Fibroblast of lung (primary cell): Measurements from ENCODE around the gene CPSF3. TPM values are rescaled to one million over a fixed set of nuclear protein-coding genes. Genes with fewer than 3 reads are reported as not detected.

Experiments used
- DNase-seq, 2 donors: peaks; one replicate each; pipeline versions ENCODE4 v3.0.0 to v3.0.0-alpha.2; 2010; ENCODE audit warnings: low read depth in 2 of 2
- H2AFZ ChIP-seq: 2 replicates; pipeline ENCODE4 v1.5.1; 2012; ENCODE audit warnings: low read length, control low read depth, inconsistent platforms
- H3K27ac ChIP-seq: 2 replicates; pipeline ENCODE4 v1.5.1; 2011; ENCODE audit warnings: low read length, control low read depth; ENCODE audit not compliant: insufficient read depth
- H3K27me3 ChIP-seq: 2 replicates; pipeline ENCODE4 v1.5.1; 2011; ENCODE audit warnings: mild to moderate bottlenecking, low read length; ENCODE audit not compliant: control insufficient read depth, insufficient read depth
- H3K36me3 ChIP-seq: 2 replicates; pipeline ENCODE4 v1.5.1; 2011; ENCODE audit warnings: low read length; ENCODE audit not compliant: control insufficient read depth, insufficient read depth
- H3K4me1 ChIP-seq: 2 replicates; pipeline ENCODE4 v1.5.1; 2011; ENCODE audit warnings: low read length; ENCODE audit not compliant: control insufficient read depth, insufficient read depth; ENCODE audit errors: extremely low read depth
- H3K4me2 ChIP-seq: 2 replicates; pipeline ENCODE4 v1.5.1; 2011; ENCODE audit warnings: low read length, control low read depth; ENCODE audit not compliant: insufficient read depth; ENCODE audit errors: extremely low read depth
- H3K4me3 ChIP-seq, 4 experiments: fragments of 200-600 bp in 1 of 4; sonication (generic) in 1 of 4; replicated peaks in 1 of 4; 2 replicates each; pipeline ENCODE4 v1.5.1; 2011 to 2016; ENCODE audit warnings: low read length in 4 of 4, low read depth in 3 of 4, mild to moderate bottlenecking in 3 of 4, control low read depth in 2 of 4, inconsistent platforms in 1 of 4, mixed read lengths in 1 of 4; ENCODE audit not compliant: insufficient read depth in 1 of 4; ENCODE audit errors: control extremely low read depth in 1 of 4
- H3K79me2 ChIP-seq: 2 replicates; pipeline ENCODE4 v1.5.1; 2012; ENCODE audit warnings: mild to moderate bottlenecking, low read length, inconsistent platforms; ENCODE audit not compliant: control insufficient read depth, insufficient read depth
- H3K9ac ChIP-seq: 2 replicates; pipeline ENCODE4 v1.5.1; 2011; ENCODE audit warnings: mild to moderate bottlenecking, low read length, control low read depth; ENCODE audit not compliant: insufficient read depth
- H3K9me3 ChIP-seq: 2 replicates; pipeline ENCODE4 v1.5.1; 2012; ENCODE audit warnings: low read depth, low read length; ENCODE audit not compliant: control insufficient read depth, insufficient read depth
- H4K20me1 ChIP-seq: 2 replicates; pipeline ENCODE4 v1.5.1; 2011; ENCODE audit warnings: low read length; ENCODE audit not compliant: control insufficient read depth, insufficient read depth; ENCODE audit errors: extremely low read depth
- CTCF ChIP-seq, 2 donors: IDR thresholded peaks in 1 of 2; conservative IDR thresholded peaks in 1 of 2; 1 replicate in 1 of 2; 2 replicates in 1 of 2; pipeline ENCODE4 v1.5.1; 2011 to 2012; ENCODE audit warnings: low read length in 2 of 2, control low read depth in 1 of 2, inconsistent platforms in 1 of 2, low read depth in 1 of 2, mild to moderate bottlenecking in 1 of 2
- EZH2 ChIP-seq: IDR thresholded peaks from 2 replicates; pipeline ENCODE4 v1.5.1; 2012; ENCODE audit warnings: low read length, control low read depth, mild to moderate bottlenecking; ENCODE audit errors: missing control alignments
- polyA plus RNA-seq, 2 donors: library from polyadenylated mRNA; depleted of rRNA in 1 of 2; stranded (reverse) in 1 of 2; unstranded in 1 of 2; fragments of >200 nt; gene quantifications; 2 replicates each; pipeline ENCODE4 v1.2.1, GENCODE V29; 2011 to 2012; ENCODE audit warnings: missing spikeins in 1 of 2
- total RNA-seq: library from RNA; depleted of rRNA; stranded (reverse); fragments of >200 nt; gene quantifications from 2 replicates; pipeline ENCODE4 v1.2.1, GENCODE V29; 2014

The CPSF3 gene
- total and polyA plus RNA-seq, 2 donors (not counting 1 experiment from before 2014, with no cell fraction given) = 48.6 to 53.0 TPM

- H3K4me3 ChIP-seq = no peak overlapping the region
- H3K27me3 ChIP-seq = no peaks in the 10 kb centered on the region
- H3K79me2 ChIP-seq = peaks cover 52% of the 10 kb centered on the region
- no peaks in the 10 kb centered on the region for H3K4me1 ChIP-seq
- no peaks in the 10 kb centered on the region for H3K9me3 ChIP-seq
- no peak for TF ChIP-seq CTCF (conservative IDR thresholded peaks at IDR 0.05 in 1 of 2, IDR thresholded peaks at IDR 0.05 in 1 of 2; ENCODE audit: low read depth in 1 of 2, low read length in 2 of 2)
- TF ChIP-seq EZH2 = no peak
- H3K9ac ChIP-seq = no peak overlapping the region
- no peak overlapping the region for H3K27ac ChIP-seq
- H4K20me1 ChIP-seq = no peaks in the 10 kb centered on the region
- H3K36me3 ChIP-seq = peaks cover 5% of the 10 kb centered on the region
- peak in 1 of 2 donors; percentile 62 for DNase-seq
- no peak overlapping the region for H3K4me2 ChIP-seq
- H2AFZ ChIP-seq = no peak overlapping the region
Observed at GRCh38 chr2:9415516-9416169, 7.8 kb upstream of the CPSF3 start.

GRCh38 chr2:9416267-9416961, 7.0 kb upstream of the CPSF3 start:
- H4K20me1 ChIP-seq = no peaks in the 10 kb centered on the region
- TF ChIP-seq EZH2 = no peak
- no peak for TF ChIP-seq CTCF (conservative IDR thresholded peaks at IDR 0.05 in 1 of 2, IDR thresholded peaks at IDR 0.05 in 1 of 2; ENCODE audit: low read depth in 1 of 2, low read length in 2 of 2)
- H3K27ac ChIP-seq = no peak overlapping the region
- DNase-seq = no peak
- no peak overlapping the region for H3K4me2 ChIP-seq
- peaks cover 5% of the 10 kb centered on the region for H3K36me3 ChIP-seq
- H3K4me1 ChIP-seq = no peaks in the 10 kb centered on the region
- no peak overlapping the region for H3K4me3 ChIP-seq
- H3K9me3 ChIP-seq = no peaks in the 10 kb centered on the region
- H2AFZ ChIP-seq = no peak overlapping the region
- H3K27me3 ChIP-seq = no peaks in the 10 kb centered on the region
- no peak overlapping the region for H3K9ac ChIP-seq
- H3K79me2 ChIP-seq = peaks cover 59% of the 10 kb centered on the region

- no peak for DNase-seq
- TF ChIP-seq CTCF (conservative IDR thresholded peaks at IDR 0.05 in 1 of 2, IDR thresholded peaks at IDR 0.05 in 1 of 2; ENCODE audit: low read depth in 1 of 2, low read length in 2 of 2) = no peak
- no peak for TF ChIP-seq EZH2
Observed at GRCh38 chr2:9416962-9417316, 6.5 kb upstream of the CPSF3 start.

More at GRCh38 chr2:9416962-9417316, 6.5 kb upstream of the CPSF3 start:
- Histone ChIP-seq H3K79me2 (peaks cover 64% of the 10 kb centered on the region), H3K4me3 (no peak overlapping the region), H3K9ac (no peak overlapping the region), H3K4me1 (no peaks in the 10 kb centered on the region), H3K27me3 (no peaks in the 10 kb centered on the region), H2AFZ (no peak overlapping the region), H3K4me2 (no peak overlapping the region), H4K20me1 (no peaks in the 10 kb centered on the region), H3K9me3 (no peaks in the 10 kb centered on the region), H3K27ac (no peak overlapping the region), H3K36me3 (peaks cover 5% of the 10 kb centered on the region)
